Superior temporal gyrus (tissue), 1 donor: ENCODE measurements around the gene CARMIL1.
"Not testable (repeated sequence)": the region's sequence is repeated elsewhere in the genome, so short reads cannot be mapped to it uniquely, and the experiment has no call there.

ENCODE experiments used
- DNase-seq: peaks from one replicate; pipeline ENCODE4 v3.0.0-alpha.2; 2016; ENCODE audit errors: extremely low spot score

The CARMIL1 gene

GRCh38 chr6:25564943-25565342 lies 285.8 kb downstream of the CARMIL1 start:
- no peak for DNase-seq

GRCh38 chr6:25570578-25570977 lies 291.4 kb downstream of the CARMIL1 start:
- no peak for DNase-seq

GRCh38 chr6:25576919-25577318 lies 297.7 kb downstream of the CARMIL1 start:
- peak; percentile 67 for DNase-seq

- DNase-seq, result no peak
Observed at GRCh38 chr6:25578538-25578937, 299.4 kb downstream of the CARMIL1 start.

- no peak for DNase-seq
Observed at GRCh38 chr6:25579391-25579883, 300.3 kb downstream of the CARMIL1 start.

GRCh38 chr6:25579902-25580495 lies 300.8 kb downstream of the CARMIL1 start:
- DNase-seq, result no peak

GRCh38 chr6:25582101-25582500 lies 302.9 kb downstream of the CARMIL1 start:
- no peak for DNase-seq

- DNase-seq, result no peak
Observed at GRCh38 chr6:25583099-25583498, 303.9 kb downstream of the CARMIL1 start.

- no peak for DNase-seq
Observed at GRCh38 chr6:25583906-25584305, 304.7 kb downstream of the CARMIL1 start.

- no peak for DNase-seq
Observed at GRCh38 chr6:25585225-25585624, 306.1 kb downstream of the CARMIL1 start.

- DNase-seq, result not testable (repeated sequence)
Observed at GRCh38 chr6:25586119-25586518, 306.9 kb downstream of the CARMIL1 start.

GRCh38 chr6:25586927-25587326 lies 307.8 kb downstream of the CARMIL1 start:
- no peak for DNase-seq

- no peak for DNase-seq
Observed at GRCh38 chr6:25590986-25591385, 311.8 kb downstream of the CARMIL1 start.

GRCh38 chr6:25596928-25597818 lies 318.0 kb downstream of the CARMIL1 start:
- no peak for DNase-seq

- DNase-seq, result no peak
Observed at GRCh38 chr6:25599516-25600085, 320.4 kb downstream of the CARMIL1 start.

GRCh38 chr6:25601800-25602673 lies 322.9 kb downstream of the CARMIL1 start:
- DNase-seq, result peak; percentile 84

GRCh38 chr6:25602674-25602982 lies 323.5 kb downstream of the CARMIL1 start:
- no peak for DNase-seq

- DNase-seq, result no peak
Observed at GRCh38 chr6:25603251-25603650, 324.1 kb downstream of the CARMIL1 start.

- no peak for DNase-seq
Observed at GRCh38 chr6:25606151-25606550, 327.0 kb downstream of the CARMIL1 start.

- peak; percentile 28 for DNase-seq
Observed at GRCh38 chr6:25608558-25609174, 329.5 kb downstream of the CARMIL1 start.

- DNase-seq, result no peak
Observed at GRCh38 chr6:25612666-25613065, 333.5 kb downstream of the CARMIL1 start.
